Mesendoderm (in vitro differentiated cells): ENCODE measurements around the gene SORD. TPM values are rescaled to one million over a fixed set of nuclear protein-coding genes. Genes with fewer than 3 reads are reported as not detected.
A peak's percentile ranks its signal among the peaks of the same experiment; 100 is the strongest.
"Not testable (repeated sequence)": the region's sequence is repeated elsewhere in the genome, so short reads cannot be mapped to it uniquely, and the experiment has no call there.

Source experiments
- DNase-seq: peaks from one replicate; pipeline ENCODE4 v3.0.0; 2013
- H2AK5ac ChIP-seq: 2 replicates; pipeline ENCODE4 v1.6.1; 2013; ENCODE audit warnings: low read length, inconsistent platforms
- H2BK120ac ChIP-seq: 2 replicates; pipeline ENCODE4 v1.6.1; 2013; ENCODE audit warnings: low read depth, mild to moderate bottlenecking, low read length, moderate library complexity, mixed read lengths
- H2BK15ac ChIP-seq: replicated peaks from 2 replicates; pipeline ENCODE4 v1.6.1; 2013; ENCODE audit warnings: low read depth, mild to moderate bottlenecking, moderate library complexity
- H2BK5ac ChIP-seq: 2 replicates; pipeline ENCODE4 v1.6.1; 2013; ENCODE audit warnings: low read length, inconsistent platforms
- H3K18ac ChIP-seq: 2 replicates; pipeline ENCODE4 v1.6.1; 2013; ENCODE audit warnings: mild to moderate bottlenecking, low read length, mixed read lengths
- H3K23ac ChIP-seq: one replicate; pipeline ENCODE4 v1.6.1; 2013; ENCODE audit warnings: low read length
- H3K27ac ChIP-seq: 2 replicates; pipeline ENCODE4 v1.5.1; 2013; ENCODE audit warnings: low read depth, mild to moderate bottlenecking, inconsistent platforms, low read length, moderate library complexity
- H3K27me3 ChIP-seq: 2 replicates; pipeline ENCODE4 v1.6.1; 2013; ENCODE audit warnings: low read length, control low read depth, mild to moderate bottlenecking, inconsistent platforms; ENCODE audit not compliant: insufficient read depth, poor library complexity
- H3K36me3 ChIP-seq: 2 replicates; pipeline ENCODE4 v1.6.1; 2013; ENCODE audit warnings: low read length, inconsistent platforms; ENCODE audit not compliant: control insufficient read depth, insufficient read depth
- H3K4ac ChIP-seq: one replicate; pipeline ENCODE4 v1.6.1; 2013; ENCODE audit warnings: low read depth, mild to moderate bottlenecking, low read length, moderate library complexity
- H3K4me1 ChIP-seq: 2 replicates; pipeline ENCODE4 v1.6.1; 2013; ENCODE audit warnings: low read depth, low read length, inconsistent platforms; ENCODE audit not compliant: control insufficient read depth
- H3K4me2 ChIP-seq: 2 replicates; pipeline ENCODE4 v1.6.1; 2013; ENCODE audit warnings: low read length
- H3K4me3 ChIP-seq: 2 replicates; pipeline ENCODE4 v1.5.1; 2013; ENCODE audit warnings: mild to moderate bottlenecking, low read length
- H3K56ac ChIP-seq: one replicate; pipeline ENCODE4 v1.6.1; 2013; ENCODE audit warnings: low read length
- H3K79me1 ChIP-seq: 2 replicates; pipeline ENCODE4 v1.6.1; 2013; ENCODE audit warnings: low read length, inconsistent platforms
- H3K79me2 ChIP-seq: 2 replicates; pipeline ENCODE4 v1.6.1; 2013; ENCODE audit warnings: mild to moderate bottlenecking, low read length; ENCODE audit not compliant: control insufficient read depth, insufficient read depth
- H3K9ac ChIP-seq: 2 replicates; pipeline ENCODE4 v1.6.1; 2013; ENCODE audit warnings: low read length, inconsistent platforms
- H4K5ac ChIP-seq: one replicate; pipeline ENCODE4 v1.6.1; 2013; ENCODE audit warnings: low read length
- H4K8ac ChIP-seq: one replicate; pipeline ENCODE4 v1.6.1; 2013; ENCODE audit warnings: low read depth, mild to moderate bottlenecking, control low read depth, low read length, moderate library complexity
- WGBS: extraction: QIAGEN DNeasy Blood & Tissue Kit; methylation state at CpG from one replicate; pipeline ENCODE4 v1.1.7; 2013; ENCODE audit warnings: low lambda C conversion rate, missing lambda C conversion rate; ENCODE audit not compliant: insufficient coverage; ENCODE audit errors: extremely low coverage; 5-methylcytosine and 5-hydroxymethylcytosine counted together
- polyA plus RNA-seq, 2 experiments: library from polyadenylated mRNA; stranded (reverse); fragments of 200-250 nt; gene quantifications; one replicate each; pipeline ENCODE4 v1.2.3, GENCODE V29; 2013

The SORD gene
- 35.9 TPM for polyA plus RNA-seq (2013, experiment 1 of 2)
- polyA plus RNA-seq (2013, experiment 2 of 2), result 36.4 TPM

DNA sequence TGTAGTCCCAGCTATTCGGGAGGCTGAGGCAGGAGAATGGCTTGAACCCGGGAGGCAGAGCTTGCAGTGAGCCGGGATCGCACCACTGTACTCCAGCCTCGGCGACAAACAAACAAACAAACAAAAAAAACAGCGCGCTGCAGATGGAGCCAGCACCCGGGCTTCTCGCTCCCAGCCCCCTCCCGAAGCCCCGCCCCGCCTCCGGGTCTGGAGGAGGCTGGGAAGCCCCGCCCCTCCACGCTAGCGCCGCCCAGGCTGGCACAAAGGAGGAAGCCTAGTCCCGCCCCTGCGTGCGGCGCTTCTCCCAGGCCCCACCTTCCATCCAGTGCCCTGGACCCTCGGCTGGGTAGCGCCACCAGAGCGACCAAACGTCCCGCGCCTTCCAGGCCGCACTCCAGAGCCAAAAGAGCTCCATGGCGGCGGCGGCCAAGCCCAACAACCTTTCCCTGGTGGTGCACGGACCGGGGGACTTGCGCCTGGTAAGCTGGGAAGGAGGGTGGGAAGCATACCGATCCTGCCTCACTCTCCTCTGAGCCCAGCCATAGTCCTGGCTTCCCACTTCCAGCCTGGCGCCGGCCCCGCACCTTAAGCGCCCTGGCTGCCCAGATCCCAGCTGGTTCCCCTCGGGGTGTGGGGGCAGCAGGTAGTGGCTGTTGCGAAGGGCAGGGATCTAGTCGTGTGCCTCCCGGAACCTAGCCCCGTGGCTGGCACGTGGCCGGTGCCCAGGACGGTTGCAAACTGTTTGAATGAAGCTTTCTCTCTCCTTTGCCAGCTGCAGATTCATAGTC, at the start of gene SORD:
TSS of gene SORD (plus strand) at position 325 of the 788 bp plus-strand sequence. CDS start at position 414, 89 bp downstream.
- no peaks in the 10 kb centered on the region for H3K79me2 ChIP-seq
- H3K27me3 ChIP-seq, result no peaks in the 10 kb centered on the region
- H3K9ac ChIP-seq, result peak within 1 kb of the TSS; percentile 98
- peak within 1 kb of the TSS; percentile 94 for H3K23ac ChIP-seq
- no peak within 1 kb of the TSS for H2BK15ac ChIP-seq
- no peak within 1 kb of the TSS for H2BK120ac ChIP-seq
- peak; percentile 97 for DNase-seq
- peaks cover 4% of the 10 kb centered on the region for H3K4me1 ChIP-seq
- peak within 1 kb of the TSS; percentile 9 for H3K27ac ChIP-seq
- peak within 1 kb of the TSS; percentile 67 for H2BK5ac ChIP-seq
- peaks cover 3% of the 10 kb centered on the region for H3K79me1 ChIP-seq
- whole genome bisulfite sequencing, result no CpG with 5 or more reads among the region's 48 CpGs
- H3K4ac ChIP-seq, result no peak within 1 kb of the TSS
- H3K4me3 ChIP-seq, result peak within 1 kb of the TSS; percentile 83
- no peak within 1 kb of the TSS for H2AK5ac ChIP-seq
- H3K36me3 ChIP-seq, result no peaks in the 10 kb centered on the region
- peak within 1 kb of the TSS; percentile 13 for H4K8ac ChIP-seq
- peak within 1 kb of the TSS; percentile 57 for H3K18ac ChIP-seq
- H4K5ac ChIP-seq, result no peak within 1 kb of the TSS
- peak within 1 kb of the TSS; percentile 99 for H3K56ac ChIP-seq
- H3K4me2 ChIP-seq, result peak within 1 kb of the TSS; percentile 85

DNA sequence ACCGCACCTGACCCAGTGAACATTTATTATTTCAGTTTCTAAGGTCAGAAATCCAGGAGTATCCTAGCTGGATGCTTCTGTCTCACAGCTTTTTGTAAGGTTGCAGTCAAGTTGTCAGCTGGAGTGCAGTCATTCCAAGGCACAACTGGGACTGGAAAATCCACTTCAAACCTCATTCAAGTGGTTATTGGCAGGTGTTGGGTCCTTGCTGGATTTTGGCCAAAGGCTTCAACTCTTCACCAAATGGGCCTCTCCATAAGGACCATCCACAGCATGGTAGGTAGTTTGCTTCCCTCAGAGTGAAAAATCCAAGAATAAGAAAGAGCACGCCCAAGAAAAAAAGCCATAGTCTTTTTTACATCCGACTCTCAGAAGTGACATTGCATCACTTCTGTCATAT, 46.8 kb upstream of the SORD start:
- H3K4me1 ChIP-seq, H2BK120ac ChIP-seq, H3K4me2 ChIP-seq, DNase-seq, H2BK15ac ChIP-seq, H3K79me1 ChIP-seq, H3K4me3 ChIP-seq, H3K4ac ChIP-seq, H3K36me3 ChIP-seq, H3K27me3 ChIP-seq, H2AK5ac ChIP-seq, H3K56ac ChIP-seq, H3K79me2 ChIP-seq, H3K23ac ChIP-seq, H3K27ac ChIP-seq, H4K8ac ChIP-seq, H3K9ac ChIP-seq, H4K5ac ChIP-seq, H3K18ac ChIP-seq, H2BK5ac ChIP-seq: not testable (repeated sequence)
- no CpG with 5 or more reads among the region's 3 CpGs for WGBS

DNA sequence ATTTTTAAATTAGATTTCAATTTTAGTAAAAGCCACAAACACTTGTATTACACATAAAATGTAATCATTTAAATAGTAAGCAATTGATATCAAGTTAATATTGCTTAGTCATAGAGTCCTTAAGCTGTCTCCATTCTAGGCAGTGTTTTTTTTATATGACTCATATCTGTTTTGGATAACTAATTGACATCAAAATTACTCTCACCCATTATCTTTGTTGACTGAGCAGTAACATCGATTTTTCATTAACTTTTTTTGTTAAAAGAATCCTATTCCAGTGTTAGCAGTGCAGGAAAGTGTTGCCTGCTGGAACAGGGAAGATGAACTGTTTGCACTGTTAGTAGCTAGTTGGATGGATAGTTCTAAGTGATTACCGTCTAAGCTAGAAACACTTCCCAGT, 45.2 kb upstream of the SORD start:
- not testable (repeated sequence) for H3K4ac ChIP-seq, H3K23ac ChIP-seq, H2BK120ac ChIP-seq, H3K27me3 ChIP-seq, H3K4me3 ChIP-seq, H2AK5ac ChIP-seq, H3K4me1 ChIP-seq, H3K56ac ChIP-seq, H3K9ac ChIP-seq, H3K79me1 ChIP-seq, H3K4me2 ChIP-seq, H3K18ac ChIP-seq, H3K36me3 ChIP-seq, H3K79me2 ChIP-seq, H4K5ac ChIP-seq, H4K8ac ChIP-seq, H2BK5ac ChIP-seq, DNase-seq, H3K27ac ChIP-seq, H2BK15ac ChIP-seq
- no CpG with 5 or more reads among the region's 2 CpGs for WGBS

DNA sequence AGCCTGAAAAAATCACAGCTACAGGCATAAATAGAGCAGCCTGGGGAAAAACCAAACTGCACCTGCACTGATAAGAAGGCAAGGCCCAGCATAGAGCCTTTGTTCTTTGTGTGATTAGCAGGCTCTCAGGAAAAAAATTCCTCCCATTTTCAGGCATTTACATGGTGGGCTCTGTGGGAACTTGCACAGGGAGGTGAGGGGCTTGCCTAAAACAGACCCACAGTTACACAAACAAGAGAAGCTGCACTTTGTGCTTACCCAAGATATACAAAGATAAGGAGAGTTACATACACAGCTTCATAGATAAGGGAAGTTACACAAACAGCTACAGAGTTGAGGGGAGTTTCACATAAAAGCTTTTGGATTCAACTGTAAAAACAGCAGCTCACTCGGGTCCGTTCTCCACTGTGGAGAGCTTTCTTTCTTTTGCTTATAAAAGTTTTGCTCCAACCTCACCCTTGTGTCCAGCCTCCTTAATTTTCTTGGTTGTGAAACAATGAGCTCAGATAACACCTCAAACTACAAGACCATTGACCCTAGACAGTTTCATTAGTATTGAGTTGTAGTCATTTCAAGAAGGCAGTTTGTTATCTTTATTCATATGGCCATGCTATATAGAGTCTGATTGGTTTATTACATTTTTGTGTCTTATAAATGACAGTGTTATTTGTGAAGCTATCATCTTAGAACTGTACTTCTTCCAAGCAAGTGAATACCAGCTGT, 43.2 kb upstream of the SORD start:
- not testable (repeated sequence) for H3K4ac ChIP-seq, H3K4me3 ChIP-seq, H2BK120ac ChIP-seq, H3K27ac ChIP-seq, H4K8ac ChIP-seq, H3K4me1 ChIP-seq, H4K5ac ChIP-seq, H3K36me3 ChIP-seq, H2BK15ac ChIP-seq, H3K4me2 ChIP-seq, H3K18ac ChIP-seq, H2AK5ac ChIP-seq, H3K79me2 ChIP-seq, H3K9ac ChIP-seq, H3K23ac ChIP-seq, H3K27me3 ChIP-seq, H3K56ac ChIP-seq, H3K79me1 ChIP-seq, H2BK5ac ChIP-seq
- DNase-seq, result peak; percentile 0
- WGBS, result no CpG with 5 or more reads among the region's 2 CpGs

DNA sequence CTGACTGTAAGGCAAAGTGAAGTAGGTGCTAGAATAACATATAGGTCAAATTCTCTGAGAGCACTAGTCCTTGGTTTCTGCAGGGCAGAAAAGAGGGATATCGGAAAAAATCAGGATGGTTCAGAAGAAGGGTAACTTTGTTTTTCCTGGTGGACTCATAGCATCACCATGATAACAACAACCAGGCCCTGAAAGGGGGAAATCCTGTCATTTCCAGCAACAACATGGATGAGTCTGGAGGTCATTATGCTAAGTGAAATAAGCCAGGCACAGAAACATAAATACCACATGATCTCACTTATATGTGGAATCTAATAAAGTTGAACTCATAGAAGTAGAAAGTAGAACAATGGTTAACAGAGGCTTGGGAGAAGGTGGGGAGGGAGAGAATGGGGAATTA, 38.9 kb upstream of the SORD start:
- not testable (repeated sequence) for H2BK120ac ChIP-seq, H3K79me1 ChIP-seq, H3K4me2 ChIP-seq, H2AK5ac ChIP-seq, H3K4me1 ChIP-seq, H3K79me2 ChIP-seq, H4K8ac ChIP-seq, H3K36me3 ChIP-seq, H3K56ac ChIP-seq, H3K4me3 ChIP-seq, H4K5ac ChIP-seq, H3K23ac ChIP-seq, H3K27ac ChIP-seq, H3K9ac ChIP-seq, H3K4ac ChIP-seq, H2BK5ac ChIP-seq, H3K27me3 ChIP-seq, H3K18ac ChIP-seq, H2BK15ac ChIP-seq, DNase-seq
- WGBS, result no CpG with 5 or more reads among the region's 1 CpG
